Epidermal melanocyte (primary cell): ENCODE measurements around the gene MADD.

Source experiments
- DNase-seq: peaks from one replicate; pipeline ENCODE4 v3.0.0; 2011; ENCODE audit warnings: low spot score; ENCODE audit not compliant: insufficient read length

The MADD gene

DNA sequence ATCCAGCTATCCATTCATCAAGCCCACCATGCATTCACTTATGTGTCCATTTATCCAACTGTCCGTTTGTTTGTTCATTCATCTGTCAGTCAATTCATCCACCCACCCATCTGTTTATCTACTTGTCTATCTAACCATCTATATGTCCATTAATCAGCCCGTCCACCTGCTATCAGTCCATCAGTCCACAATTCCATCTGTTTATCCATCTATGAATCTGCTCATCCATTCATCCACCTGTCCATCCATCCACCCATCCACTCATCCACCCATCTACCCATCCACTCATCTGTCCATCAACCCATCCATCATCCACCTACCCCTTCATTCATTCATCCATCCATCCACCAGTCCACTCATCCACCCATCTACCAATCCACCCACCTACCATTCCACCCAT lies 109.4 kb downstream of the MADD start:
- DNase-seq: no peak
